ENCODE data around the gene SBF2. TPM values are rescaled to one million over a fixed set of nuclear protein-coding genes. Genes with fewer than 3 reads are reported as not detected.

SBF2 gene
- total RNA-seq, 4 donors from 2014 or later: 53.8 to 125 (median 76.4) TPM

GRCh38 chr11:10181811-10182210 lies 112.2 kb downstream of the SBF2 start:
- DNase-seq (ENCODE audit: low spot score) (no peak), ATAC-seq (ENCODE audit: low FRiP score) (no peak)
- no peak for TF ChIP-seq CTCF (IDR thresholded peaks at IDR 0.05)

GRCh38 chr11:10164621-10165020 lies 129.4 kb downstream of the SBF2 start:
- DNase-seq (ENCODE audit: low spot score) (no peak), ATAC-seq (ENCODE audit: low FRiP score) (no peak)
- no peak for TF ChIP-seq CTCF (IDR thresholded peaks at IDR 0.05)

- TF ChIP-seq CTCF (IDR thresholded peaks at IDR 0.05): no peak
- DNase-seq (ENCODE audit: low spot score): no peak
- no peak for ATAC-seq (ENCODE audit: low FRiP score)
Measured at GRCh38 chr11:10162222-10162621, 131.8 kb downstream of the SBF2 start.

GRCh38 chr11:10160350-10160749 lies 133.7 kb downstream of the SBF2 start:
- DNase-seq (ENCODE audit: low spot score): no peak
- no peak for ATAC-seq (ENCODE audit: low FRiP score)
- no peak for TF ChIP-seq CTCF (IDR thresholded peaks at IDR 0.05)

DNA sequence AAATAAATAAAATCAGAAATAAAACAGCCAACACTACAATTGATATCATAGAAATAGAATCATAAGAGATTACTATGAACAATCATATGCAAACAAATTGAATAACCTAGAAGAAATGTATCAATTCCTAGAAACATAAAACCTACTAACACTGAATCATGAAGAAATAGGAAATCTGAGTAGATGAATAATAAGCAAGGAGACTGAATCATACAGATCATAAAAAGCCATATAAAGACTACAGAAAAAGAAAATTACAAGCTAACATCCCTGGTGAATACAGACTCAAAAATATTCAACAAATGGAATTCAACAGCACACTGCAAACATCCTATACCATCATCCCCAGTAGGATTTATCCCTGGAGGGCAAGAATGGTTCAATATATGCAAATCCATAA lies 135.6 kb downstream of the SBF2 start:
- ATAC-seq (ENCODE audit: low FRiP score): no peak
- no peak for DNase-seq (ENCODE audit: low spot score)
- TF ChIP-seq CTCF (IDR thresholded peaks at IDR 0.05): no peak

DNA sequence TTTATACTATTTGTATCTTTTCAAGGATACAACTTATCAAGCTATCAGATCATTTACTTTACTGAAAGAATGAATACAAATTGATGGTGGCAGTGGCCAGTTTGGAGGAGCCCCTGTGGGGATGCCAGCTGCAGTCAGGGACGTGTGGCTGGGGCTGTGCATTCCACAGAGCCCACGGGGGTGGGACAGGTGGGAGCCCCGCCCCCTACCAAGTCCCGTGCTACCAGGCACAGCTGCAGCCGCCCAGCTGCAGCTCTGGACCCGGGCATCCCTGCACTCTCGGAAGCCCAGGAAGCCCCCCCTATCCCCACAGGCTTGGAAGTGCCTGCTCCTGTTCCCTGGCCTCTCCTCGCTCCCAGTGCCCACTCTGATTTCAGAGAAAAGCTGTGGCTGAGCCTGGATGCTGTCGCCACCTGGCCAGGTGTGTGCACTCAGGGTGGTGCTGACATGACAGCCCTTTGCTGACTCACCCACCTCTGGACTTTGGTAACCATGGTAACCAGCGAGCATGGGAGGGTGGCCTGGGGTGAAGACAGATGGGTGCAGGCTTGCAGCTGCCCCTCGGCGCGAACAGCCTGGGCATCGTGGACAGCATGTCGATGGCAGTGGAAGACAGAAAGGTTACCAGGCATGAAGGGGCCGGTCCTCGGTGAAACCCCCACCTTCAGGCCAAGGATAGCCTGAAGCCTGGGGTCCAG lies 138.1 kb downstream of the SBF2 start:
- TF ChIP-seq CTCF (IDR thresholded peaks at IDR 0.05): no peak
- DNase-seq (ENCODE audit: low spot score): no peak
- no peak for ATAC-seq (ENCODE audit: low FRiP score)

DNA sequence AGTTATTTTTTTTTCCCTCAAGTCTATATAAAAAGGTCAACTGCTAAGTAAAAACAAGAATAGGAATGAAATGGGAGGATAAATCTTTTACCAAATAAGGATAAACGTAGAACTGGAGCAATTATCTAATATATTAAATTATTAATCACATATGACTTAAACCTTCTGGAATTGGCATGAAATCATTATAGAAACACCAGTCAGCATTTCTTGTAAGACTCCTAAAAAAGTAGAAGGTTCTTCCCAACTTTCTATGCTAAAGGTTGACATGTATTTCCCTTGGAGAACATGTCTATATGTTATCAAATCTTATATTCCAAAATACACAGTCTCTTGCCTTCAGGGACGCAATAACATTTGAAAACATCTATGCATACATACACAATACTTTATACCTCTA lies 143.2 kb downstream of the SBF2 start:
- no peak for TF ChIP-seq CTCF (IDR thresholded peaks at IDR 0.05)
- DNase-seq (ENCODE audit: low spot score) (no peak), ATAC-seq (ENCODE audit: low FRiP score) (no peak)
